ENCODE results near the gene EEF1G.

EEF1G gene

DNA sequence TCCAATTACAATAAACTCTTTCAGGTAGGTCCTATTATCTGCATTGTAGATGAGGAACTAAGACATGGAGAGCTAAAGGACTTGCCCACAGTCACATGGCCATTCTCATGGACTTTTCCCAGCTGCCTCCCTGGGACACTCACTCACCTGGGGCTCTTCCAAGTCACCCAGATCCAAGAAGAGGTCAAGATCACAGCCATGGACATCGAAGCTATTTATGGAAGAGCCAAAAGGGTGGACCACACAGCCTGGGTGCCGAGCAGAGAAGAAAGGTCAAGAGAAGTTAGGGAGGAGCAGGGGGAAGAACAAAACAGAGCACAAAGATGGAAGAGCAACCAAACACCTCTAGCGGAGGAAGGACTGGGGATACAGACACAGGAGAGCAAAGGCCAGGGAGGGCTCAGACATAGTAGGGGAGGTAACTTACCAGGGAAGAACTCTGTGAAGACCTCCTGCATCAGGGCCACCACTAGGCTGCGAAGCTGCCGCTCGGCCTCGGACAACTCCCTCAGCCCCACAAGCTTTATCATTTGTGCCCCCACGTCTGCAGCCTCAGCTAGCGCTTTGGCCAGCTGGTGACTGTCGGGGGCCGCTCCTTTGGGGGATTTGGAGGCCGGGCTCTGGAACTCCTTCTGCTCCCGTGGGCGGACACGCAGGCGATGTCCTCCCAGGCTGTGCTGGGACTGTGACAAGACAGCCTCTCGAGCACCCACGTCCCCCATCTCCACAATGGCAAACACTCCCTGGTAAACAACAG, 7.4 kb upstream of the EEF1G start:
- ChIA-PET POLR2A (interaction anchor here (0.9 to 10.8 kb wide), 3 partner anchors 12 to 146 kb away, joined by 3 to 168 read pairs (median 4); partner anchors contain the start of genes HNRNPUL2, INTS5 and TUT1), CTCF (no interaction called here)
- TF ChIP-seq FOXA1 (IDR thresholded peaks at IDR 0.05), result no peak
- TF ChIP-seq, protein P1, sequence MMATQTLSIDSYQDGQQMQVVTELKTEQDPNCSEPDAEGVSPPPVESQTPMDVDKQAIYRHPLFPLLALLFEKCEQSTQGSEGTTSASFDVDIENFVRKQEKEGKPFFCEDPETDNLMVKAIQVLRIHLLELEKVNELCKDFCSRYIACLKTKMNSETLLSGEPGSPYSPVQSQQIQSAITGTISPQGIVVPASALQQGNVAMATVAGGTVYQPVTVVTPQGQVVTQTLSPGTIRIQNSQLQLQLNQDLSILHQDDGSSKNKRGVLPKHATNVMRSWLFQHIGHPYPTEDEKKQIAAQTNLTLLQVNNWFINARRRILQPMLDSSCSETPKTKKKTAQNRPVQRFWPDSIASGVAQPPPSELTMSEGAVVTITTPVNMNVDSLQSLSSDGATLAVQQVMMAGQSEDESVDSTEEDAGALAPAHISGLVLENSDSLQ (IDR thresholded peaks at IDR 0.05), result no peak
- no peak for TF ChIP-seq BHLHE40 (IDR thresholded peaks at IDR 0.05; ENCODE audit: borderline replicate concordance)
- TF ChIP-seq L3MBTL2 (conservative IDR thresholded peaks at IDR 0.05), result no peak
- TF ChIP-seq NFRKB (IDR thresholded peaks at IDR 0.05), result no peak
- TF ChIP-seq ARNT (IDR thresholded peaks at IDR 0.05), result no peak
- TF ChIP-seq HDGF (IDR thresholded peaks at IDR 0.05; ENCODE audit: borderline replicate concordance), result no peak
- no peak for TF ChIP-seq TARDBP (IDR thresholded peaks at IDR 0.05)
- TF ChIP-seq ELF4 (IDR thresholded peaks at IDR 0.05), result no peak
- no peak for TF ChIP-seq FOXM1 (IDR thresholded peaks at IDR 0.05; ENCODE audit: borderline replicate concordance)
- TF ChIP-seq ZNF384 (IDR thresholded peaks at IDR 0.05), result no peak
- no peak for TF ChIP-seq SP1 (IDR thresholded peaks at IDR 0.05)
- no peak for TF ChIP-seq SUZ12 (IDR thresholded peaks at IDR 0.05)
- no peak for TF ChIP-seq LEF1 (IDR thresholded peaks at IDR 0.05; ENCODE audit: borderline replicate concordance)
- no peak for TF ChIP-seq CTBP1 (IDR thresholded peaks at IDR 0.05; ENCODE audit: borderline replicate concordance)
- TF ChIP-seq FOXK2 (IDR thresholded peaks at IDR 0.05), result no peak

GRCh38 chr11:62579252-62579651, 5.6 kb upstream of the EEF1G start:
- no peak for DNase-seq (ENCODE audit: extremely low spot score)
- ChIA-PET CTCF (no interaction called here), POLR2A (interaction anchor here (1.2 to 10.8 kb wide), 2 partner anchors 14 to 92 kb away, joined by 4 to 168 read pairs; partner anchors contain the start of genes TUT1 and UQCC3)
- no peak for TF ChIP-seq SUZ12 (IDR thresholded peaks at IDR 0.05)
- TF ChIP-seq CTBP1 (IDR thresholded peaks at IDR 0.05; ENCODE audit: borderline replicate concordance), result no peak
- TF ChIP-seq NFRKB (IDR thresholded peaks at IDR 0.05), result no peak
- no peak for TF ChIP-seq HDGF (IDR thresholded peaks at IDR 0.05; ENCODE audit: borderline replicate concordance)
- no peak for TF ChIP-seq TARDBP (IDR thresholded peaks at IDR 0.05)
- no peak for TF ChIP-seq ELF4 (IDR thresholded peaks at IDR 0.05)
- no peak for TF ChIP-seq FOXA1 (IDR thresholded peaks at IDR 0.05)
- no peak for TF ChIP-seq ARNT (IDR thresholded peaks at IDR 0.05)
- TF ChIP-seq ZNF384 (IDR thresholded peaks at IDR 0.05), result no peak

More for the DNA sequence above, 7.4 kb upstream of the EEF1G start:
- DNase-seq (ENCODE audit: extremely low spot score), result no peak

DNA sequence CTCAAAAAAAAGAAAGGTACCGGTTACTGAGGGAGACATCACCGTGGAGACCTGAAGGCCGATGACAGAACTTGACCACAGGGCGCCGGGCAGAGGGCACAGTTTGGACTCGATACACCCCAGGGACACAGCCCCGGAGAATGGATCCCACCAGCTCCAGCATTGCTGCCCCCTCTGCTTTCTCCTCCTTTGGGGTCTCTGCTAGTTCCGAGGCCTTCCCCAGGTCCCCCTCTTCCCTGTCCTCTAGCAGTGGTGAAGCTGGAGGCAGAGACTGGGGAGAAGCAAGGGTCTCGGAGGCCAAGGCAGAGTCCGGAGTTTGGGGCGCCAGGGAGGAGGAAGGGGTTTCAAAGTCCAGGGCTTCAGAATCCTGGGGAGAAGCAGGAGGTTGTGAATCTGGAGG, 4.8 kb upstream of the EEF1G start:
- ChIA-PET POLR2A (interaction anchor here (1.2 to 10.8 kb wide), 2 partner anchors 15 to 93 kb away, joined by 4 to 168 read pairs; partner anchors contain the start of genes TUT1 and UQCC3), CTCF (interaction anchor here (0.7 kb wide), 1 partner anchor 1778 kb away, joined by 5 read pairs; no protein-coding TSS in a partner anchor)
- TF ChIP-seq ZNF384 (IDR thresholded peaks at IDR 0.05) (no peak), FOXK2 (IDR thresholded peaks at IDR 0.05) (no peak), NFRKB (IDR thresholded peaks at IDR 0.05) (no peak), LEF1 (IDR thresholded peaks at IDR 0.05; ENCODE audit: borderline replicate concordance) (no peak), ELF4 (IDR thresholded peaks at IDR 0.05) (no peak), CTBP1 (IDR thresholded peaks at IDR 0.05; ENCODE audit: borderline replicate concordance) (no peak), ARNT (IDR thresholded peaks at IDR 0.05) (no peak), L3MBTL2 (conservative IDR thresholded peaks at IDR 0.05) (no peak), BHLHE40 (IDR thresholded peaks at IDR 0.05; ENCODE audit: borderline replicate concordance) (no peak), SP1 (IDR thresholded peaks at IDR 0.05) (no peak), SUZ12 (IDR thresholded peaks at IDR 0.05) (no peak), HDGF (IDR thresholded peaks at IDR 0.05; ENCODE audit: borderline replicate concordance) (no peak), FOXM1 (IDR thresholded peaks at IDR 0.05; ENCODE audit: borderline replicate concordance) (no peak), FOXA1 (IDR thresholded peaks at IDR 0.05) (no peak), TARDBP (IDR thresholded peaks at IDR 0.05) (no peak)
- TF ChIP-seq, protein P1 (IDR thresholded peaks at IDR 0.05), result no peak
- DNase-seq (ENCODE audit: extremely low spot score), result no peak

- ChIA-PET POLR2A (interaction anchor here (1.1 to 10.8 kb wide), 2 partner anchors 16 to 94 kb away, joined by 3 to 168 read pairs; partner anchors contain the start of genes TUT1 and UQCC3), CTCF (no interaction called here)
- DNase-seq (ENCODE audit: extremely low spot score), result no peak
- no peak for TF ChIP-seq ZNF384 (IDR thresholded peaks at IDR 0.05)
- TF ChIP-seq, protein P1 (IDR thresholded peaks at IDR 0.05), result no peak
- TF ChIP-seq LEF1 (IDR thresholded peaks at IDR 0.05; ENCODE audit: borderline replicate concordance), result no peak
Measured at GRCh38 chr11:62577046-62577714, 3.5 kb upstream of the EEF1G start.

DNA sequence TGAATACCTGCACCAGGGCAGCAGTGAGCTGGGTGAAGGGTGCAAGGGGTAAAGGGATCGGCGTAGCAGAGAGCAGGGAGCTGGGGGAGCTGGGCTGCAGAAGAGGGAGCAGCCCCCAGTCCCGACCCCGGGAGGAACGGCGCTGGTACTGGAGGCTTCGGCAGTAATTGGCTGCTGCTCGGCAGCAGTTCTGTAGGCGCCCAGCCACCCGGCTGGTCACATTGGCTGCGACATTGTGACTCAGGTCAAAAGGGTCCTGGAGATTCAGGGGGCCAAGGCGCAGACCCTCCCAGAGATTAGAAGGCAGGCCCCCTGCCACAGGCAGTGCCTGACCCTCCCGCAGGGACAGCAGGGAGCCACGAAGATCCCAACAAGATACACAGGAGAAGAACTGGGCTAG, 2.1 kb upstream of the EEF1G start:
- ChIA-PET POLR2A (interaction anchor here (1.7 to 10.8 kb wide), 3 partner anchors 10 to 17 kb away, joined by 4 to 168 read pairs (median 18); partner anchors contain the start of gene TUT1), CTCF (no interaction called here)
- DNase-seq (ENCODE audit: extremely low spot score), result no peak

More for the DNA sequence above, 2.1 kb upstream of the EEF1G start:
- TF ChIP-seq CTBP1 (IDR thresholded peaks at IDR 0.05; ENCODE audit: borderline replicate concordance), result no peak
- no peak for TF ChIP-seq ARNT (IDR thresholded peaks at IDR 0.05)
- no peak for TF ChIP-seq FOXK2 (IDR thresholded peaks at IDR 0.05)
- TF ChIP-seq HDGF (IDR thresholded peaks at IDR 0.05; ENCODE audit: borderline replicate concordance), result no peak
- TF ChIP-seq FOXA1 (IDR thresholded peaks at IDR 0.05), result no peak
- no peak for TF ChIP-seq LEF1 (IDR thresholded peaks at IDR 0.05; ENCODE audit: borderline replicate concordance)
- no peak for TF ChIP-seq TARDBP (IDR thresholded peaks at IDR 0.05)
- TF ChIP-seq SP1 (IDR thresholded peaks at IDR 0.05), result no peak
- TF ChIP-seq FOXM1 (IDR thresholded peaks at IDR 0.05; ENCODE audit: borderline replicate concordance), result no peak
- TF ChIP-seq NFRKB (IDR thresholded peaks at IDR 0.05), result no peak
- TF ChIP-seq ELF4 (IDR thresholded peaks at IDR 0.05), result no peak
